Activated T-cell treated with anti-CD3 and anti-CD28 coated beads, Interleukin-2, amount 50 U/mL, for 4 hours (primary cell): ENCODE data around the gene AP2S1. TPM values are rescaled to one million over a fixed set of nuclear protein-coding genes. Genes with fewer than 3 reads are reported as not detected.
"Not testable (repeated sequence)": the region's sequence is repeated elsewhere in the genome, so short reads cannot be mapped to it uniquely, and the experiment has no call there.

Experiments
- ATAC-seq, 2 donors: fragments of 200-7000 bp; cut with Tn5 transposase; one replicate each; pipeline ENCODE4 v1.10.0; 2021
- DNase-seq: peaks from one replicate; pipeline ENCODE4 v3.0.0-alpha.2; 2020
- H3K27me3 Mint-ChIP-seq: one replicate; pipeline ENCODE4 v1.8.0; 2021; ENCODE audit warnings: low read depth, mixed read lengths
- H3K36me3 Mint-ChIP-seq: one replicate; pipeline ENCODE4 v1.8.0; 2022; ENCODE audit warnings: mixed read lengths; ENCODE audit not compliant: insufficient read depth
- H3K4me1 Mint-ChIP-seq: one replicate; pipeline ENCODE4 v1.8.0; 2021; ENCODE audit warnings: low read depth, mixed read lengths
- H3K4me3 Mint-ChIP-seq: one replicate; pipeline ENCODE4 v1.8.0; 2021; ENCODE audit warnings: mild to moderate bottlenecking, moderate library complexity, mixed read lengths
- H3K9me3 Mint-ChIP-seq: one replicate; pipeline ENCODE4 v1.8.0; 2021; ENCODE audit warnings: mixed read lengths
- total RNA-seq, 3 donors: library from RNA; stranded (reverse); gene quantifications; one replicate each; pipeline ENCODE4 v1.2.1, GENCODE V29; 2021

Gene AP2S1
- 100 to 1,000 TPM; 106 to 130 (median 116) TPM for total RNA-seq

GRCh38 chr19:46850228-46851203 lies at the start of gene AP2S1:
TSS of gene AP2S1 (minus strand) at chr19:46850846. CDS start at chr19:46850766, 80 bp downstream.
- Mint-ChIP-seq H3K27me3 (no peaks in the 10 kb centered on the region), H3K36me3 (peaks cover 8% of the 10 kb centered on the region), H3K4me3 (peak within 1 kb of the TSS; percentile 88), H3K4me1 (peaks cover 22% of the 10 kb centered on the region), H3K9me3 (no peaks in the 10 kb centered on the region)
- ATAC-seq (peak; percentile 95 to 96), DNase-seq (peak; percentile 86)

DNA sequence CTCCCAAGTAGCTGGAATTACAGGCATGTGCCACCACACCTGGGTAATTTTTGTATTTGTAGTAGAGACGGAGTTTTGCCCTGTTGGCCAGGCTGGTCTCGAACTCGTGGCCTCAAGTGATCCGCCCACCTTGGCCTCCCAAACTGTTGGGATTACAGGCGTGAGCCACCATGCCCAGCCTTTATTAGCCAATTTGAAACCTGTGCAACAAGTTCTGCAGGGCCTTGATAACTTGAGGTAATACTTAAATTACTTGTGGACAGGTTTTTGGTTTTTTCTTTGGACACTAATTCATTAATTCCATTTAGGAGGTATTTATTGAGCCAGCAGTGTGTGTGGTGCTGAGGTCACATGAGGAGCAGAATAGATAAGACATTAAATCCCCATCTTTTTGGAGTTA lies 49.7 kb upstream of the AP2S1 start:
- no peak for ATAC-seq
- Mint-ChIP-seq H3K9me3 (no peaks in the 10 kb centered on the region), H3K4me1 (peaks cover 36% of the 10 kb centered on the region), H3K36me3 (peaks cover 3% of the 10 kb centered on the region), H3K27me3 (no peaks in the 10 kb centered on the region), H3K4me3 (no peak overlapping the region)
- DNase-seq: no peak

DNA sequence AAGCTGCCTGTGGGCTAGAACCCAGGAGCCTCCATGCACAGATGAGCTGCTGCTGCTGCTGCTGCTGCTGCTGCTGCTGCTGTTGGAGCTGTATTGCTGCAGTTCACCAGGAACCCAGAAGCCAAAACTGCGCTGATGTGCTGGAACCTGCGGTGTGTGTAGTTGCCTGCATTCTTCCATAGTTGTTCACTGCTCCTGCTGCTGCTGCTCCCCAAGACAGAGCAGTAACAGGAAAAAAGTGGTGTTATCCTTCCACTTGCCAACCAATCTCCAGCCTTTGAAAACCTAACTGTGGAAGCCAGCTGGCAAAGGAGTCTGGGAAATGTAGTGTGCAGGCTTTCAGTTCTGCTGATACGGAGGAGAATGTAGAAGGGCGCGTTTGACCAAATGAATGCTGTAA lies 48.1 kb upstream of the AP2S1 start:
- peaks cover 3% of the 10 kb centered on the region for H3K36me3 Mint-ChIP-seq
- no peak for ATAC-seq
- H3K27me3 Mint-ChIP-seq: no peaks in the 10 kb centered on the region
- no peak overlapping the region for H3K4me3 Mint-ChIP-seq
- H3K4me1 Mint-ChIP-seq: peaks cover 34% of the 10 kb centered on the region
- DNase-seq: no peak
- no peaks in the 10 kb centered on the region for H3K9me3 Mint-ChIP-seq

- peaks cover 3% of the 10 kb centered on the region for H3K36me3 Mint-ChIP-seq
- ATAC-seq: no peak
- no peak overlapping the region for H3K4me3 Mint-ChIP-seq
- H3K4me1 Mint-ChIP-seq: peaks cover 36% of the 10 kb centered on the region
- no peaks in the 10 kb centered on the region for H3K27me3 Mint-ChIP-seq
- H3K9me3 Mint-ChIP-seq: no peaks in the 10 kb centered on the region
- no peak for DNase-seq
Observed at GRCh38 chr19:46896076-46896794, 45.6 kb upstream of the AP2S1 start.

DNA sequence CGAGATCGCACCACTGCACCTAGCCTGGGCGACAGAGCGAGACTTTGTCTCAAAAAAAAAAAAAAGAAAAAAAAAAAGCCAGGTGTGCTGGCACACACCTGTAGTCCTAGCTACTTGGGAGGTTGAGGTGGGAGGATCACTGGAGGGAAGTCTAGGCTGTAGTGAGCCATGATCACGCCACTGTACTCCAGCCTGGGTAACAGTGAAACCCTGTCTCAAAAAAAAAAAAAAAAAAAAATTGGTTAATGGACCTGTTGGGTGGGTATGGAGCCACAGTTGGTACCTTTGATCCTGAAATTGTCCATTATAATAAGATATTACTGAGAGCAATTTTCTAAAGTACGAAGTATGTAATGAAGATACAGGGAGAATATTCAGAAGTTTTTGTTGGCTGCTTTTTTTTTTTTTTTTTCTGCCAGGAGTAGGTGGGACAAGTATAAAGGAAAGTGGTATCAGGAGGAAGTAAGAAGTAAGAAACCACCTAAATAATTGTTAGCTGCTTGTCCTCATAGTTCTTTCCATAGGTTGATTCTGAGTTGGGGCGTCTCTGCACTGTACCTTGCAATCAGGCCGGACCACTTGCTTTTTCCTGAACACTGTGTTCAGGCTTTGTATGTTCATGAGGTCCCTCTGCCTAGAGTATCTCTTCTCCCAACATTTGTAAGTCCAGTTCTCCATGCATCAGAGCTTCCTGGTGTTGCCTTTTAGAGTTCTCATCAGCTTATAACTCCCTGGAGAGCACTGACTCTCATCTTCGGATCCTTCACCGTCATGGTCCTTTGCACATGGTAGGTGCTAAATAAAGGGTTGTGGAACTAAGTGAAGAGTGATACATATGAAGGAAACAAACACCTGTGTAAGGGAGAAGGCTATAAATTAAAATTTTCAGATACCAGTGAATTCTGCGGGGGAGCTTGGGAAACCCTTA lies 41.9 kb upstream of the AP2S1 start:
- Mint-ChIP-seq H3K4me3 (no peak overlapping the region), H3K9me3 (no peaks in the 10 kb centered on the region), H3K27me3 (no peaks in the 10 kb centered on the region), H3K36me3 (no peaks in the 10 kb centered on the region), H3K4me1 (peaks cover 39% of the 10 kb centered on the region)
- DNase-seq: no peak
- no peak for ATAC-seq

- no peaks in the 10 kb centered on the region for H3K36me3 Mint-ChIP-seq
- no peaks in the 10 kb centered on the region for H3K9me3 Mint-ChIP-seq
- H3K4me3 Mint-ChIP-seq: no peak overlapping the region
- H3K27me3 Mint-ChIP-seq: no peaks in the 10 kb centered on the region
- DNase-seq (no peak), ATAC-seq (no peak)
- peaks cover 51% of the 10 kb centered on the region for H3K4me1 Mint-ChIP-seq
Observed at GRCh38 chr19:46890423-46891170, 40.0 kb upstream of the AP2S1 start.

DNA sequence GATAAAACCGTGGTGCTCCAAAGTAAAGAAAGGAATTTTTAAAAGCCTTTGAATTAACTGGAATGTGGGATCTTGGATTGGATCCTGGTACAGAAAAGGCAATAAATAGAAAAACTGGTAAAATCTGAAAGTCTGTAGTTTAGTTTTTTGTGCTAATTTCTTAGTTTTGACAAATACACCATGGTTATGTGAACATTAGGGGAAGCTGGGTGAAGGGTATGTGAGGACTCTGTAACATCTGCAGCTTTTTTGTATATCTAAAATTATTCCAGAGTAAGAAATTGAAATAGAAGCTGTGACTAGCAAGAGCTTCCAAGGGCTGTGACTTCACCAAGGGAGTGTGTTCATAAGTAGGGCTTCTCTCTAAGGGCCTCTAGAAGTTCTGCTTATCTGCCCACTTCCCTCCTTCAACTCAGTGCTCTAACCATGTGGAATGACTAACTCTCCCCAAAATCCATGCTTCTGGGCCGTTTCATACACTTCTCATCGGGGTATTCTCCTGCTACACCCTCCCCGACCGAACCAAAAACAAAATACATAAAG lies 36.7 kb upstream of the AP2S1 start:
- no peak overlapping the region for H3K4me3 Mint-ChIP-seq
- peaks cover 35% of the 10 kb centered on the region for H3K4me1 Mint-ChIP-seq
- H3K36me3 Mint-ChIP-seq: no peaks in the 10 kb centered on the region
- no peaks in the 10 kb centered on the region for H3K27me3 Mint-ChIP-seq
- DNase-seq (no peak), ATAC-seq (no peak)
- H3K9me3 Mint-ChIP-seq: no peaks in the 10 kb centered on the region

DNA sequence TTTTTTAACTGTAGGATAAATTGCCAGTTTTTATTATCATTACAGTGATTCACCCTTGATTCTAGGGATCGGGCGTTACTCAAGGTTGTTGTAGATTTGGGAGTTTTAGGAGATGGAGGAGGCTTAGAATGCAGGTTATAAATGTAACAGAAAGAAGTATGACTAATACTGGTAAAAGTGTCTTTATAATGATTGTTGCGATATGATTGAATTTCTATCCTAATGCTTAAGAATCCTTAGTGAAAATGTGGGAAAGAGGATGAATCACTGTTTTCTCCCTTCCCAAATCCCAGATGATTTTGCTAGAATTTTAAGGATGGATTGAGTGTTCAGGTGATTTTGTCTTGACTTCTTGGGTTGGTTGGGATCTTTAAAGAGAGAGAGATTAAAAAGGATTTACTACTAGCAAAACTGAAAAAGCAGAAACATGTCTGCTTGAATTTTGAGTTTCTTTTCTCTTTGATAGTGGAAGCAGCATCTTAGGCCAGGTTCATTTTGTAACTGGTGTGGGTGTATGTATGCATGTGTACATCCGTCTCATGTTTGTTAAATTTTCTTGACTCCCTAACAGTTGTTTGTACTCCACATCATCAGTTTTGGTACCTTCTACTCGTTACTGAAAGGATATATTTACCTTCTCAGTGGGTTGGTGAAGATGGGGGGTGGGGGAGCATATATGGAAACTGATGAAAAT lies 36.0 kb upstream of the AP2S1 start:
- no peak for ATAC-seq

GRCh38 chr19:46885411-46885810 lies 34.8 kb upstream of the AP2S1 start:
- H3K4me3 Mint-ChIP-seq: no peak overlapping the region
- no peaks in the 10 kb centered on the region for H3K9me3 Mint-ChIP-seq
- H3K4me1 Mint-ChIP-seq: peaks cover 30% of the 10 kb centered on the region
- ATAC-seq (no peak), DNase-seq (no peak)
- no peaks in the 10 kb centered on the region for H3K36me3 Mint-ChIP-seq
- H3K27me3 Mint-ChIP-seq: no peaks in the 10 kb centered on the region

More for the DNA sequence above, 36.0 kb upstream of the AP2S1 start:
- H3K4me3 Mint-ChIP-seq: no peak overlapping the region
- DNase-seq: no peak
- H3K36me3 Mint-ChIP-seq: no peaks in the 10 kb centered on the region
- no peaks in the 10 kb centered on the region for H3K9me3 Mint-ChIP-seq
- H3K27me3 Mint-ChIP-seq: no peaks in the 10 kb centered on the region
- H3K4me1 Mint-ChIP-seq: peaks cover 36% of the 10 kb centered on the region

GRCh38 chr19:46882751-46883150 lies 32.1 kb upstream of the AP2S1 start:
- not testable (repeated sequence) for DNase-seq, H3K9me3 Mint-ChIP-seq, H3K36me3 Mint-ChIP-seq, H3K4me3 Mint-ChIP-seq, H3K27me3 Mint-ChIP-seq, ATAC-seq
- H3K4me1 Mint-ChIP-seq: peaks cover 25% of the 10 kb centered on the region

- peaks cover 18% of the 10 kb centered on the region for H3K4me1 Mint-ChIP-seq
- H3K27me3 Mint-ChIP-seq: no peaks in the 10 kb centered on the region
- ATAC-seq (no peak), DNase-seq (no peak)
- H3K4me3 Mint-ChIP-seq: no peak overlapping the region
- no peaks in the 10 kb centered on the region for H3K9me3 Mint-ChIP-seq
- H3K36me3 Mint-ChIP-seq: no peaks in the 10 kb centered on the region
Observed at GRCh38 chr19:46882034-46882433, 31.4 kb upstream of the AP2S1 start.

- DNase-seq: no peak
- no peak overlapping the region for H3K4me3 Mint-ChIP-seq
- ATAC-seq: no peak
- no peaks in the 10 kb centered on the region for H3K9me3 Mint-ChIP-seq
- no peaks in the 10 kb centered on the region for H3K36me3 Mint-ChIP-seq
- H3K4me1 Mint-ChIP-seq: peaks cover 10% of the 10 kb centered on the region
- H3K27me3 Mint-ChIP-seq: no peaks in the 10 kb centered on the region
Observed at GRCh38 chr19:46881092-46881491, 30.4 kb upstream of the AP2S1 start.

DNA sequence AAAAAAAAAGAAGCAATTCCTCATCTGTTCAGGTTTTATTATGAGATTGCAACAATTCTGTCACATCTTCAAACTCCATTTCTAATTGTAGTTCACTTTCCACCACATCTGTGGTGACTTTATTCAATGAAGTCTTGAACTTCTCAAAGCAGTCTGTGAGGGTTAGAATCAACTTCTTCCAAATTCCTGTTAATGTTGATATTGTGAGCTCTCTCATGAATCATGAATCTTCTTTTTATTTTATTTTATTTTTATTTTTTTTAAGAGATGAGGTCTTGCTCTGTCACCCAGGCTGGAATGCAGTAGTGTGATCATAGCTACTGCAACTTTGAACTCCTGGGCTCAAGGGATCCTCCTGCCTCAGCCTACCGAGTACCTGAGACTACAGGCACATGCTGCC lies 29.8 kb upstream of the AP2S1 start:
- ATAC-seq (no peak), DNase-seq (no peak)
- no peaks in the 10 kb centered on the region for H3K27me3 Mint-ChIP-seq
- H3K4me3 Mint-ChIP-seq: no peak overlapping the region
- H3K4me1 Mint-ChIP-seq: peaks cover 6% of the 10 kb centered on the region
- peaks cover 3% of the 10 kb centered on the region for H3K36me3 Mint-ChIP-seq
- H3K9me3 Mint-ChIP-seq: no peaks in the 10 kb centered on the region
